Measurements from ENCODE around the gene PLCB4.

The PLCB4 gene

GRCh38 chr20:9332791-9333479 is 264.0 kb downstream of the PLCB4 start:
- TF ChIP-seq CTCF (IDR thresholded peaks at IDR 0.05): no peak
- DNase-seq: no peak

GRCh38 chr20:9334866-9335265 is 266.0 kb downstream of the PLCB4 start:
- no peaks in the 10 kb centered on the region for H3K36me3 ChIP-seq
- intact Hi-C loops (cut with DNase I; ENCODE audit: low total_unique reads): no loop called here

More at GRCh38 chr20:9332791-9333479, 264.0 kb downstream of the PLCB4 start:
- Histone ChIP-seq H3K27ac (no peak overlapping the region), H3K36me3 (no peaks in the 10 kb centered on the region), H3K9me3 (no peaks in the 10 kb centered on the region), H3K4me3 (no peak overlapping the region), H3K27me3 (no peaks in the 10 kb centered on the region), H3K4me1 (no peaks in the 10 kb centered on the region)
- intact Hi-C loops (cut with DNase I; ENCODE audit: low total_unique reads): no loop called here

GRCh38 chr20:9338101-9338500 is 269.2 kb downstream of the PLCB4 start:
- Histone ChIP-seq H3K27me3 (no peaks in the 10 kb centered on the region), H3K4me1 (no peaks in the 10 kb centered on the region), H3K4me3 (no peak overlapping the region), H3K36me3 (peaks cover 0 to 9% (median 0%) of the 10 kb centered on the region in 3 donors), H3K27ac (no peak overlapping the region), H3K9me3 (no peaks in the 10 kb centered on the region)
- intact Hi-C loops (cut with DNase I; ENCODE audit: low total_unique reads): no loop called here
- DNase-seq: no peak
- TF ChIP-seq CTCF (IDR thresholded peaks at IDR 0.05): no peak

More at GRCh38 chr20:9334866-9335265, 266.0 kb downstream of the PLCB4 start:
- DNase-seq: no peak
- no peak for TF ChIP-seq CTCF (IDR thresholded peaks at IDR 0.05)
- Histone ChIP-seq H3K27me3 (no peaks in the 10 kb centered on the region), H3K4me3 (no peak overlapping the region), H3K4me1 (no peaks in the 10 kb centered on the region), H3K9me3 (no peaks in the 10 kb centered on the region), H3K27ac (no peak overlapping the region)

- intact Hi-C loops (cut with DNase I; ENCODE audit: low total_unique reads): no loop called here
- TF ChIP-seq CTCF (IDR thresholded peaks at IDR 0.05): no peak
These were observed 270.8 kb downstream of the PLCB4 start for GRCh38 chr20:9339708-9340107.

GRCh38 chr20:9342651-9343050 is 273.8 kb downstream of the PLCB4 start:
- no peak overlapping the region for H3K4me3 ChIP-seq
- no peak for DNase-seq
- no peak for TF ChIP-seq CTCF (IDR thresholded peaks at IDR 0.05)
- no peak overlapping the region for H3K27ac ChIP-seq
- H3K36me3 ChIP-seq: peaks cover 0 to 9% (median 0%) of the 10 kb centered on the region in 3 donors
- no peaks in the 10 kb centered on the region for H3K27me3 ChIP-seq
- H3K4me1 ChIP-seq: peaks cover 0 to 12% (median 3%) of the 10 kb centered on the region in 4 donors
- intact Hi-C loops (cut with DNase I; ENCODE audit: low total_unique reads): no loop called here
- no peaks in the 10 kb centered on the region for H3K9me3 ChIP-seq

More at GRCh38 chr20:9339708-9340107, 270.8 kb downstream of the PLCB4 start:
- no peak overlapping the region for H3K4me3 ChIP-seq
- peaks cover 0 to 9% (median 0%) of the 10 kb centered on the region in 3 donors for H3K36me3 ChIP-seq
- H3K27me3 ChIP-seq: no peaks in the 10 kb centered on the region
- H3K4me1 ChIP-seq: peaks cover 0 to 6% (median 3%) of the 10 kb centered on the region in 4 donors
- no peaks in the 10 kb centered on the region for H3K9me3 ChIP-seq
- DNase-seq: no peak
- no peak overlapping the region for H3K27ac ChIP-seq
